HG03103 (cell line): ENCODE data around the gene WIPF2.

Experiments
- ATAC-seq: cut with Tn5 transposase; IDR thresholded peaks from one replicate; pipeline ENCODE4 v1.9.1; 2021; ENCODE audit warnings: low read depth; ENCODE audit not compliant: unreplicated experiment

Gene WIPF2

GRCh38 chr17:40312131-40312731 is 93.1 kb downstream of the WIPF2 start:
- ATAC-seq, result no peak

- no peak for ATAC-seq
These were observed 94.0 kb downstream of the WIPF2 start for GRCh38 chr17:40312893-40313667.

GRCh38 chr17:40313668-40314583 is 94.8 kb downstream of the WIPF2 start:
- no peak for ATAC-seq

- no peak for ATAC-seq
These were observed 95.5 kb downstream of the WIPF2 start for GRCh38 chr17:40314584-40314956.

- no peak for ATAC-seq
These were observed 96.1 kb downstream of the WIPF2 start for GRCh38 chr17:40315206-40315605.

- ATAC-seq, result no peak
These were observed 96.8 kb downstream of the WIPF2 start for GRCh38 chr17:40315678-40316570.

GRCh38 chr17:40316571-40317344 is 97.7 kb downstream of the WIPF2 start:
- no peak for ATAC-seq

GRCh38 chr17:40317345-40317873 is 98.3 kb downstream of the WIPF2 start:
- ATAC-seq, result no peak

GRCh38 chr17:40317880-40318829 is 99.1 kb downstream of the WIPF2 start:
- ATAC-seq, result peak; percentile 55

- no peak for ATAC-seq
These were observed 99.8 kb downstream of the WIPF2 start for GRCh38 chr17:40318830-40319391.

GRCh38 chr17:40319651-40320540 is 100.8 kb downstream of the WIPF2 start:
- ATAC-seq, result no peak

GRCh38 chr17:40320756-40321523 is 101.8 kb downstream of the WIPF2 start:
- no peak for ATAC-seq

GRCh38 chr17:40321524-40321929 is 102.4 kb downstream of the WIPF2 start:
- ATAC-seq, result no peak

- ATAC-seq, result no peak
These were observed 102.9 kb downstream of the WIPF2 start for GRCh38 chr17:40321961-40322357.

GRCh38 chr17:40322358-40323315 is 103.5 kb downstream of the WIPF2 start:
- no peak for ATAC-seq
